GM15510 (cell line): Measurements from ENCODE around the gene CH25H.

ENCODE experiments used
- POLR2A ChIP-seq: IDR thresholded peaks from 3 replicates; pipeline ENCODE4 v1.6.1; 2011; ENCODE audit warnings: borderline replicate concordance; ENCODE audit not compliant: insufficient read length; ENCODE audit errors: extremely low read depth

Gene CH25H

GRCh38 chr10:89213191-89213808 lies 6.2 kb upstream of the CH25H start:
- TF ChIP-seq POLR2A: no peak

- TF ChIP-seq POLR2A: no peak
These were observed 3.8 kb upstream of the CH25H start for GRCh38 chr10:89210794-89211425.

- TF ChIP-seq POLR2A: no peak
These were observed 2.6 kb upstream of the CH25H start for GRCh38 chr10:89209718-89210117.

- no peak for TF ChIP-seq POLR2A
These were observed 859 bp upstream of the CH25H start for GRCh38 chr10:89207801-89208551.

GRCh38 chr10:89206402-89207180 lies 526 bp downstream of the CH25H start:
- no peak for TF ChIP-seq POLR2A

GRCh38 chr10:89204621-89205185 lies 2.4 kb downstream of the CH25H start:
- no peak for TF ChIP-seq POLR2A

GRCh38 chr10:89203237-89203636 lies 3.9 kb downstream of the CH25H start:
- TF ChIP-seq POLR2A: no peak

GRCh38 chr10:89202033-89202425 lies 5.1 kb downstream of the CH25H start:
- no peak for TF ChIP-seq POLR2A

GRCh38 chr10:89201345-89202032 lies 5.6 kb downstream of the CH25H start:
- TF ChIP-seq POLR2A: no peak

- no peak for TF ChIP-seq POLR2A
These were observed 9.6 kb downstream of the CH25H start for GRCh38 chr10:89197473-89197872.

- no peak for TF ChIP-seq POLR2A
These were observed 17.8 kb downstream of the CH25H start for GRCh38 chr10:89189211-89189734.

GRCh38 chr10:89185658-89186057 lies 21.5 kb downstream of the CH25H start:
- TF ChIP-seq POLR2A: no peak

GRCh38 chr10:89184638-89185037 lies 22.5 kb downstream of the CH25H start:
- no peak for TF ChIP-seq POLR2A

GRCh38 chr10:89183571-89183970 lies 23.5 kb downstream of the CH25H start:
- no peak for TF ChIP-seq POLR2A
